Neural progenitor cell (in vitro differentiated cells): ENCODE results near the gene TMEM169.

Experiments used
- CTCF ChIP-seq: fragments of 200-600 bp; sonication (generic); IDR thresholded peaks from 2 replicates; pipeline ENCODE4 v1.5.1; 2017; ENCODE audit warnings: antibody characterized with exemption, mild to moderate bottlenecking
- EZH2 ChIP-seq: fragments of 200-600 bp; sonication (generic); IDR thresholded peaks from 2 replicates; pipeline ENCODE4 v1.6.1; 2017; ENCODE audit warnings: antibody characterized with exemption, mild to moderate bottlenecking, moderate library complexity
- EZH2phosphoT487 ChIP-seq: fragments of 200-600 bp; sonication (generic); IDR thresholded peaks from 2 replicates; pipeline ENCODE4 v1.6.1; 2017; ENCODE audit warnings: antibody characterized with exemption

- no peak for TF ChIP-seq EZH2phosphoT487
- no peak for TF ChIP-seq CTCF
- no peak for TF ChIP-seq EZH2
Measured at GRCh38 chr2:216033403-216033802, 48.3 kb upstream of the TMEM169 start.
